Stimulated activated CD8-positive, alpha-beta memory T cell treated with anti-CD3 and anti-CD28 coated beads, Interleukin-2, amount 100 ng/mL, for 1 hour (primary cell): ENCODE measurements around the gene FBXW11.

Source experiments
- DNase-seq, 2 donors: peaks; one replicate each; pipeline ENCODE4 v3.0.0-alpha.2; 2020; ENCODE audit warnings: low read depth in 2 of 2

Gene FBXW11

GRCh38 chr5:171841984-171842776 is 164.3 kb downstream of the FBXW11 start:
- DNase-seq: no peak

- DNase-seq: no peak
Observed at GRCh38 chr5:171840711-171841522, 165.5 kb downstream of the FBXW11 start.

GRCh38 chr5:171840066-171840465 is 166.4 kb downstream of the FBXW11 start:
- DNase-seq: no peak

- no peak for DNase-seq
Observed at GRCh38 chr5:171839112-171839511, 167.3 kb downstream of the FBXW11 start.

- no peak for DNase-seq
Observed at GRCh38 chr5:171838066-171838465, 168.4 kb downstream of the FBXW11 start.

- DNase-seq: no peak
Observed at GRCh38 chr5:171837522-171837921, 168.9 kb downstream of the FBXW11 start.

GRCh38 chr5:171835066-171835465 is 171.4 kb downstream of the FBXW11 start:
- DNase-seq: no peak

- no peak for DNase-seq
Observed at GRCh38 chr5:171834461-171834860, 172.0 kb downstream of the FBXW11 start.

GRCh38 chr5:171832775-171833174 is 173.7 kb downstream of the FBXW11 start:
- no peak for DNase-seq

GRCh38 chr5:171830686-171831085 is 175.8 kb downstream of the FBXW11 start:
- no peak for DNase-seq

- no peak for DNase-seq
Observed at GRCh38 chr5:171827162-171827561, 179.3 kb downstream of the FBXW11 start.

GRCh38 chr5:171826132-171826531 is 180.3 kb downstream of the FBXW11 start:
- DNase-seq: no peak

- no peak for DNase-seq
Observed at GRCh38 chr5:171825051-171825450, 181.4 kb downstream of the FBXW11 start.

- no peak for DNase-seq
Observed at GRCh38 chr5:171823269-171823668, 183.2 kb downstream of the FBXW11 start.

- DNase-seq: no peak
Observed at GRCh38 chr5:171821286-171821685, 185.2 kb downstream of the FBXW11 start.

GRCh38 chr5:171820561-171820960 is 185.9 kb downstream of the FBXW11 start:
- no peak for DNase-seq

- DNase-seq: no peak
Observed at GRCh38 chr5:171816666-171817065, 189.8 kb downstream of the FBXW11 start.

- no peak for DNase-seq
Observed at GRCh38 chr5:171813813-171814490, 192.5 kb downstream of the FBXW11 start.

GRCh38 chr5:171813270-171813669 is 193.2 kb downstream of the FBXW11 start:
- no peak for DNase-seq
